ENCODE data around the gene WDR47.
"Not testable (repeated sequence)": the region's sequence is repeated elsewhere in the genome, so short reads cannot be mapped to it uniquely, and the experiment has no call there.

Gene WDR47

DNA sequence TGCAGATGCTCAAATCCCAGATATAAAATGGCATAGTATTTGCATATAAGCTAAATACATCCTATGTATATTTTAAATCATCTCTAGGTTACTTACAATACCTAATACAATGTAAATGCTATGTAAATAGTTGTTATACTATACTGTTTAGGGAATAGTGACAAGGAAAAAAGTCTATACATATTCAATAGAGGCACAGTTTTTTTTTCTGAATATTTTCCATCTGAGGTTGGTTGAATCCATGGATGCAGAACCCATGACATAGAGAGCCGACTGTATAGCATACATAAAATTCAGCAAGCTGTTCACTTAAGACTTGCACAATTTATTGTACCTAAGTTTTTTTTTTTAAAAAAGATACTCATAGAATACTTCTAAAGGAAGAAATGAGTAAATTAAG lies 27.4 kb upstream of the WDR47 start:
- DNase-seq (ENCODE audit: low read depth) = no peak
- TF ChIP-seq CTCF (conservative IDR thresholded peaks at IDR 0.05; ENCODE audit: control insufficient read depth, insufficient read depth, low read depth, low read length) = no peak
- H3K4me3 ChIP-seq (ENCODE audit: control insufficient read depth, low read depth, low read length) = no peak overlapping the region

- DNase-seq (ENCODE audit: low read depth) = no peak
- no peak overlapping the region for H3K4me3 ChIP-seq (ENCODE audit: control insufficient read depth, low read depth, low read length)
- TF ChIP-seq CTCF (conservative IDR thresholded peaks at IDR 0.05; ENCODE audit: control insufficient read depth, insufficient read depth, low read depth, low read length) = no peak
Observed at GRCh38 chr1:109067883-109068282, 26.0 kb upstream of the WDR47 start.

GRCh38 chr1:109065137-109065536 lies 23.2 kb upstream of the WDR47 start:
- no peak overlapping the region for H3K4me3 ChIP-seq (ENCODE audit: control insufficient read depth, low read depth, low read length)
- DNase-seq (ENCODE audit: low read depth) = no peak
- no peak for TF ChIP-seq CTCF (conservative IDR thresholded peaks at IDR 0.05; ENCODE audit: control insufficient read depth, insufficient read depth, low read depth, low read length)

DNA sequence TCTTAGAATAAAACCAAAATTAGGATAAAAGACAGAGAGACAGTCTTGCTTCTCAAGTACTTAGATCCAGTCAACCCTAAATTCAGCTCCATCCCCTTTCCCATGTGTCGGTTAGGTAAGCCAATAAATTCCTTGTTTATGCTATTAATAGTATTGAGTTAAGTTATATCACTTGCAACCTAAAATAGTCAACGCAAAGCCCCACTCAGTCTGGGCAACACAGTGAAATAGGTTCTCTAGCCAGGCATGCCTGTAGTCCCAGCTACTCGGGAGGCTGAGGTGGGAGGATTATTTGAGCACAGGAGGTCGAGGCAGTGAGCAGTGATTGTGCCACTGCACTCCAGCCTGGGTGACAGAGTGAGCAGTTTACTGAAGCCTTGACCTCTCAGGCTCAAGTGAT lies 19.3 kb upstream of the WDR47 start:
- no peak overlapping the region for H3K4me3 ChIP-seq (ENCODE audit: control insufficient read depth, low read depth, low read length)
- DNase-seq (ENCODE audit: low read depth) = no peak
- no peak for TF ChIP-seq CTCF (conservative IDR thresholded peaks at IDR 0.05; ENCODE audit: control insufficient read depth, insufficient read depth, low read depth, low read length)

DNA sequence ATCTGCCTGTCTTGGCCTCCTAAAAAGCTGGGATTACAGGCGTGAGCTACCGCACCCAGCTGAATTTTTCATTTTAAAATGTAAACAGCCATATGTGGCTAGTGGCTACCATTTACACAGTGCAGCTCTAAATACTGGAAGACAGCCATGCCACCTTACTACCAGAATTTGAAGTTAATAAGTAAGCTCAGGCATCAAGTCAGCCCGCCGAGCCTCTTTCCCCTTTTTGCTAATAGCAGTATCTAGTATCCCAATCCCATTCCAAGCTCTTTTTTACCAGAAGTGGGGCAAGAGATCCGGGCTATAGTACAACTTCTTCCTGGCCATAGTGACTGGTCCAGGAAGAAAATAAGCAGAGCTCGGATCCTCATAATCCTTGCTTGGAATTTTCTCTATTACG lies 18.8 kb upstream of the WDR47 start:
- no peak overlapping the region for H3K4me3 ChIP-seq (ENCODE audit: control insufficient read depth, low read depth, low read length)
- TF ChIP-seq CTCF (conservative IDR thresholded peaks at IDR 0.05; ENCODE audit: control insufficient read depth, insufficient read depth, low read depth, low read length) = no peak
- no peak for DNase-seq (ENCODE audit: low read depth)

DNA sequence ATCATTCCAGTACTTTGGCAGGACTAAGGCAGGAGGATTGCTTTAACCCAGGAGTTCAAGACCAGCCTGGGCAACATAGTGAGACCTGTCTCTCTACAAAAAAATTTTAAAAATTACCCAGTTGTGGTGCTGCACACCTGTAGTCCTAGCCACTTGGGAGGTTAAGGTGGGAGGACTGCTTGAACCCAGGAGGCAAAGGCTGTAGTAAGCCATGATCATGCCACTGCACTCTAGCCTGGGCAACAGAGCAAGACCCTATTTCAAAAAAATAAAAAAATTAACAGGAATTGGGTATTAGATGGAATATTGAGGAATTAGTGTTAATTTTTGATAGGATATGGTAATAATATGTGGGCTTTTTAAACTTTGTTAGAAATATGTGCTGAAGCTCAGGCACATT lies 17.1 kb upstream of the WDR47 start:
- TF ChIP-seq CTCF (conservative IDR thresholded peaks at IDR 0.05; ENCODE audit: control insufficient read depth, insufficient read depth, low read depth, low read length) = no peak
- no peak overlapping the region for H3K4me3 ChIP-seq (ENCODE audit: control insufficient read depth, low read depth, low read length)
- no peak for DNase-seq (ENCODE audit: low read depth)

DNA sequence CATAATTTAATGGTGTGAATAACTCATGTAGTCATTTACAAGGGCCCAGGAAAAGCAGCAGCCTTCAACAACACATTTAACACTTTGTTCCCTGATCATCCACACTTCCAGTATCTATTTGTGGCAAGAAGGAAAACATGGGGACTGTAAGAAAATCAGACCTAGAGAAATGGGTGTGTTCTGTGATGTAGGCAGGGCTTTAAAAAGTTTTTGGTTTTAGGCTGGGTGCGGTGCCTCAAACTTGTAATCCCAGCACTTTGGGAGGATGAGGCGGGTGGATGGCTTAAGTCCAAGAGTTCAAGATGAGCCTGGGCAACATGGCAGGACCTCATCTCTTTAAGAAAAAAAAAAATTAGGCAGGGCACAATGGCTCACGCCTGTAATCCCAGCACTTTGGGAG lies 14.2 kb upstream of the WDR47 start:
- no peak for TF ChIP-seq CTCF (conservative IDR thresholded peaks at IDR 0.05; ENCODE audit: control insufficient read depth, insufficient read depth, low read depth, low read length)
- DNase-seq (ENCODE audit: low read depth) = no peak

GRCh38 chr1:109052145-109052544 lies 10.2 kb upstream of the WDR47 start:
- not testable (repeated sequence) for DNase-seq (ENCODE audit: low read depth); H3K4me3 ChIP-seq (ENCODE audit: control insufficient read depth, low read depth, low read length)

More for the DNA sequence above, 14.2 kb upstream of the WDR47 start:
- H3K4me3 ChIP-seq (ENCODE audit: control insufficient read depth, low read depth, low read length) = no peak overlapping the region
